Stimulated activated effector memory CD8-positive, alpha-beta T cell treated with anti-CD3 and anti-CD28 coated beads, Interleukin-12 subunit alpha, Interleukin-12 subunit beta, amount 100 ng/mL, for 72 hours (primary cell): ENCODE results near the gene LSM12.

Source experiments
- ATAC-seq: fragments of 150-1000 bp; cut with Tn5 transposase; 2 replicates; pipeline ENCODE4 v1.10.0; 2021
- DNase-seq, 2 donors: peaks; one replicate each; pipeline ENCODE4 v3.0.0; 2021 to 2022; ENCODE audit warnings: low spot score in 2 of 2
- H3K27ac Mint-ChIP-seq: one replicate; pipeline ENCODE4 v1.8.0; 2022; ENCODE audit warnings: mild to moderate bottlenecking, mixed read lengths
- H3K36me3 Mint-ChIP-seq: one replicate; pipeline ENCODE4 v1.8.0; 2022; ENCODE audit warnings: mild to moderate bottlenecking, mixed read lengths
- H3K4me1 Mint-ChIP-seq: one replicate; pipeline ENCODE4 v1.8.0; 2022; ENCODE audit warnings: mixed read lengths
- H3K4me3 Mint-ChIP-seq: one replicate; pipeline ENCODE4 v1.8.0; 2022; ENCODE audit warnings: mild to moderate bottlenecking, mixed read lengths
- H3K9me3 Mint-ChIP-seq: one replicate; pipeline ENCODE4 v1.8.0; 2022; ENCODE audit warnings: mixed read lengths

LSM12 gene

DNA sequence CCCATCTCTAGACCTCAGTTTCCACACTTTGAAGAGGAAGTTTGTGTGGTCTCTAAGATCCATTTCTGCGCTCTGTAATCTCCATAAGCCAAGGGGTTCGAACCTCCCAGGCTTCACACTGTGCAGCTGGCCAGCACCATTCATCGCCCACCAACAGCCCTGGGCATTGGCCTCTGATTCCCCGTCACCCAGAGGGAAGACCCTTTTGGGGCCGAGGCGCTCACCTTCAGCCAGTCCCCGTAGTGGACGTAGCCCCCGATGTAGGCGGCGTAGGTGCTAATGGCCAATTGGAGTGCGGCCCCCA, 52.4 kb downstream of the LSM12 start:
- H3K4me3 Mint-ChIP-seq = peak overlapping the region; percentile 99
- ATAC-seq = no peak
- peaks cover 18% of the 10 kb centered on the region for H3K4me1 Mint-ChIP-seq
- no peaks in the 10 kb centered on the region for H3K9me3 Mint-ChIP-seq
- DNase-seq = no peak
- H3K36me3 Mint-ChIP-seq = peaks cover 37% of the 10 kb centered on the region
- H3K27ac Mint-ChIP-seq = peak overlapping the region; percentile 98

DNA sequence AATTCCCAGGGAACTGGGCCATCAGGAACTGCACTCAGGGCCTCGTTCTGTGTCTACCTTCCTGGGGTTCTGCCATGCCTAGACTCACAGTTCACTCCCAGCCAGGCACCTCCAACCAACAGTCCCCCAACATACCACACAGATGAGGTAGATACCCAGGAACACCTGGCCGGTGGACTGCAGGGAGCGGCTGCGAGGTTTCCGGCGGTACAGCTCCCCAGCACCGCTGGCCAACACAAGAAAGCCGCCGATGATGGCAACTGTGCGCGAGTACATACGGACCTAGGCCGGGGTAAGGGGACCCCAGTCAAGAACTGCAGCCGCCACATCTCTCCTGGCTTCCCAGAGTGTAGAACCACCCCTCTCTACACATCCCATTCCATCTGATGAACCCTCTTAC, 53.6 kb downstream of the LSM12 start:
- Mint-ChIP-seq H3K27ac (no peak overlapping the region), H3K9me3 (no peaks in the 10 kb centered on the region), H3K36me3 (peaks cover 41% of the 10 kb centered on the region), H3K4me3 (peak overlapping the region; percentile 99), H3K4me1 (peaks cover 25% of the 10 kb centered on the region)
- DNase-seq = no peak
- ATAC-seq = no peak

DNA sequence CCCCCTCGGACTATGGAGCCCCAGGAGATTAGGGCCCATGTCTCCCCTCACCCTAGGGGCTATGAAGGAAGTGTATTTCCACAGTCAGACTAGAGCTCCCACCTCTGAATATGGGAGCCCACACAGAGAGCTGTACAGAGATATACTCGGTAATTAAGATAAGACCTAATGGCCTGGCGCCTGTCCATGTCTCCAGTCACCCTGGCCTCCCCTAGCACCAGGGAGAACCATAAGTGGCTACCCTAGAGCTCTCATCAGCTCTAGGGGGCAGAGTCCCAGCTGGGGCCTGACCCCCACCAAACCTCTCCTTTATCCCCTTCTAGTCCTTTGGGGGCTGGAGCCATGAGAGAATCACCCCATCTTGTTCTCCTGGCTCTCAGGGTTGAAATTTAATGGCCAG, 54.1 kb downstream of the LSM12 start:
- ATAC-seq (no peak), DNase-seq (no peak)
- no peak overlapping the region for H3K4me3 Mint-ChIP-seq
- H3K4me1 Mint-ChIP-seq = peaks cover 28% of the 10 kb centered on the region
- peaks cover 45% of the 10 kb centered on the region for H3K36me3 Mint-ChIP-seq
- no peak overlapping the region for H3K27ac Mint-ChIP-seq
- H3K9me3 Mint-ChIP-seq = no peaks in the 10 kb centered on the region

DNA sequence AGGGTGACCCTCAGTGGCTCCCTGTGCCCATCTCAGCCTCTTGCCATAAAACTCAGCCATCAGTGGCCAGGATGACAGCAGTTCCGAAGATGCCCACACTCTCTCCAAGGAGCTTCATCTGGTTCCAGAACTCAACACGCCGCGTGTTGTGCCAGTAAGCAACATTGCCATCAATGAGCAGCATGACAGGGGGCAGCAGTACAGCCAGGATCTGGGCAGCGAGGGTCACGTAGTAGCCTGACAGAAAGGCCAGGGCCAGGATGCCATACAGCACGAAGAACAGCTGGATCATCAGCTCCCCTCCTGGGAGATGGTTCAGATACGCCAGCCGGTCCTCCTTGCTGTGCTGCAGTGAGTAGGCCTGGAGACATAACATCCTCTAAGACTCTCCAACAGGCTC, 54.6 kb downstream of the LSM12 start:
- peaks cover 28% of the 10 kb centered on the region for H3K4me1 Mint-ChIP-seq
- H3K4me3 Mint-ChIP-seq = no peak overlapping the region
- peaks cover 48% of the 10 kb centered on the region for H3K36me3 Mint-ChIP-seq
- ATAC-seq = no peak
- H3K27ac Mint-ChIP-seq = no peak overlapping the region
- H3K9me3 Mint-ChIP-seq = no peaks in the 10 kb centered on the region
- no peak for DNase-seq

DNA sequence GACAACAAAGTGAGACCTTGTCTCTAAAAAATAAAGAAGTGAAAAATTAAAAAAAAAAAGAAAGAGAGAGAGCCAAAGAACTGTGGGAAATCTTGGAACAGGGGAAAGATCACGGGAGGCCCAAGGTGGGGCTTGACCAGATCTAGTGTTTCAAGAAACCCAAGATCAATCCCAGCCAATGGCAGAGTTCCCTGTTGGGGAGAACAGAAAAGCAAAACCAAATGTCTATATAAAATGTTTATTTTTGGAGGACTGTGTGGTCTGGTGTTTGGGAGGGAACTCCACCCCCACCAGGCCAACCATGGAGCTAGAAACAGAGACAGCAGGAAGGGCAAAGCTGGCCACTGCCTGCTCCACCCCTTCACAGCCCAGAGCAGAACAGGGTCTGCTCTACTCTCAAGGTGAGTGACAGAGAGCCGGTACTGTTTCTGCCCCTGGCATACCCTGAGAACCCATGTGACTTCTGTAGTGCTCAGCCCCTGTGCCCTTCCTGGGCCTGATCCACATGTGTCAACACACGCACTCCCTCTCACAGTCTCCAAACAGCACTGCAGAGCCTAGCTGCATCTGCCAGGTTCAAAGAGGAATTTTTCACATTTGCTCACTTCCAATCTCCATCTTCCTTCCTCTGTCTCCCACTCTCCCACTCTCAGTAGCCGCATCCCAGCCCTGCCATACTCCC, 55.4 kb downstream of the LSM12 start:
- ATAC-seq (no peak), DNase-seq (no peak)
- Mint-ChIP-seq H3K4me1 (peaks cover 32% of the 10 kb centered on the region), H3K27ac (no peak overlapping the region), H3K36me3 (peaks cover 54% of the 10 kb centered on the region), H3K9me3 (no peaks in the 10 kb centered on the region), H3K4me3 (no peak overlapping the region)

DNA sequence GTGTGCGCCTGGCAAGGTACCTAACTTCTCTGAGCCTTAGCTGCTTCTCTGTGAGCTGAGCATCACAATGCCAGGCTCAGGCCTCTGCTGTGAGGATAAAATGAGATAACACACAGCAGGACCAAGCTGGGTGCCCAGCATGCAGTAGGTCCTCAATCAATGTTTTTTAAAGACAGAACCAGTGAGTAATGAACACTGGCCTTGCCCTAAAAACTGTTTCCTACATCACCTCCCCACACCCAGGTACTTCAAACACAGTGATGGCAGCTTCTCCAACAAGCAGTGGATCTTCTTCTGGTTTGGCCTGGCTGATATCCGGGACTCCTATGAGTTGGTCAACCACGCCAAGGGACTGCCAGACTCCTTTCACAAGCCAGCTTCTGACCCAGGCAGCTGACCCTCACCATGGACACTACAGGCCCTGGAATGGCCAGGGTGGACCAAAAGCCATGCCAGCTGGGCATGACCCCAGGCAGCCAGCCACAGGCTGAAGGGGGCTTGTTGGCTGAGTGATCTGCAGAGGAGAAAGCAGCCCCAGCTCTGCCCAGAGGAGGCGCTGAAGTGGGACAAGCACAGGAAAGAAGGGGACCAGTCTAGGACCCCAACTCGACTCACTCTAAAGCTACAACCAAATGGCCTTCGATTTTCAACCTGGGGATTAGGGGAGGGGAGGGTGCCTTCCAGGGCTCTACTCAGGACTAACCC, 58.1 kb downstream of the LSM12 start:
- peaks cover 19% of the 10 kb centered on the region for H3K4me1 Mint-ChIP-seq
- peaks cover 46% of the 10 kb centered on the region for H3K36me3 Mint-ChIP-seq
- H3K9me3 Mint-ChIP-seq = no peaks in the 10 kb centered on the region
- H3K4me3 Mint-ChIP-seq = peak overlapping the region; percentile 85
- DNase-seq (no peak), ATAC-seq (no peak)
- H3K27ac Mint-ChIP-seq = peak overlapping the region; percentile 74

DNA sequence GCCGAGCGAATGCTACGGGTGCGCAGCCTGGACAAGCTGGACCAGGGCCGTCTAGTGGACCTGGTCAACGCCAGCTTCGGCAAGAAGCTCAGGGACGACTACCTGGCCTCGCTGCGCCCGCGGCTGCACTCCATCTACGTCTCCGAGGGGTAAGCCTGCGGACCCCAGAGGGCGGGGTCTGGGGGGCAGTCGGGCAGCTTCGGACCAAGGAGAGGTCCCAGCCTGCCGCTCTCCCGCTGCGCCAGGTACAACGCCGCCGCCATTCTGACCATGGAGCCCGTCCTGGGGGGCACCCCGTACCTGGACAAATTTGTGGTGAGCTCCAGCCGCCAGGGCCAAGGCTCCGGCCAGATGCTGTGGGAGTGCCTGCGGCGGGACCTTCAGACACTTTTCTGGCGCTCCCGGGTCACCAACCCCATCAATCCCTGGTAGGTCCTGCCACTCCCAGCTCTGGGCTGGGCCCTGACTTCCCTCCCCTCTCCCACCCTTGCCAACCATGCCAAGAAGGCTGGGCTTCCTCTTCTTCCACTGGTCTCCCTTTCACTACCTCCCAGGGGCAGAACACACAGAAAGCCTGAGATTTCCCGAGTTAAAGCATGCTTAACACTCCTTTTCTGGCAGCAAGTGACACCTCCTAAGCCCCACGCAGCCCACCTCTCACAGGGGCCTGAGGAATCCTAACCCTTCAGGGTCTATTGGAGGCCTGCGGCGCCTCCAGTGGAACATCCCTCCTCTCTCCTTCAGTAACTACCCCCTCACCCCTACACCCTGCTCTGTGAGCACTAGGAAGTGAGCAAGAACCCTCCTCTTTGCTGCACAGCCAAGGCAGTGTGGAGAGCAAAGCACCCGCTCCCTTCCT, 58.9 kb downstream of the LSM12 start:
- Mint-ChIP-seq H3K4me3 (peak overlapping the region; percentile 85), H3K4me1 (peaks cover 17% of the 10 kb centered on the region), H3K27ac (peak overlapping the region; percentile 82), H3K36me3 (peaks cover 41% of the 10 kb centered on the region), H3K9me3 (no peaks in the 10 kb centered on the region)
- no peak for ATAC-seq
- DNase-seq = no peak

DNA sequence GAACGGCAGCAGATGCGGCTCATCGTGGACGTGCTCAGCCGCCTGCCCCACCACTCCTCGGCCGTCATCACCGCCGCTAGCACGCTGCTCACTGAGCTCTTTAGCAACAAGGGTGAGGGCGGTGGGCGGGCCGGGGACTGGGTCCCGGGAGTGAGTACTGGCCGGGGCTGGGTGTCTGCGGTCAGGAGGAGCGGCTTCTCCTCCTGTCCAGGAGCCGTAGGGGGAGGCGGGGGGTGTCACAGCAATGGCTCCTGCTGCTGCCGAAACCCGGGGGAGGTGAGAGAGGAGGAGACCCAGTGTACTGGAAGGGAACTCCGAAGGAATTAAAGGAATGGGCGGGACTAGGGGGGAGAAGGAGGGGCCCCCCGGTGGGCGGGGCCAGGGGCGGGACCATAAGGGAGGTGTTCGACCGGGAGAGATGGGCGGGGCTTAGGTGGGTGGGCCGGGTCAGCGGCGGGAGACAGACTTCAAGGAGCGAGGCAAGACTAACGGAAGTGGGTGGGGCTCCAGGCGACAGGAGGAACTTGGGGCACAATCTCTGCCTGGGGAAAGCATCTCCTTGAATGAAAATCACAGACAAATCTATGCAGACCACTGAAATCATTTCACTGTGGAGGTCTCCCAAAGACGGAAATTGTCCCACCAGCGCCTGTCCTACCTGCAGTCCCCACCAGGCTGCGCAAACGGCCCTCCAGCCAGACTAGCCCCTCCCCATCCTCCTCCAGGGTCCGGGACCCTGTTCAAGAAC, 59.7 kb downstream of the LSM12 start:
- Mint-ChIP-seq H3K27ac (peak overlapping the region; percentile 82), H3K9me3 (no peaks in the 10 kb centered on the region), H3K4me1 (peaks cover 23% of the 10 kb centered on the region), H3K36me3 (peaks cover 42% of the 10 kb centered on the region), H3K4me3 (peak overlapping the region; percentile 85)
- DNase-seq (peak; percentile 92), ATAC-seq (peak; percentile 89)

DNA sequence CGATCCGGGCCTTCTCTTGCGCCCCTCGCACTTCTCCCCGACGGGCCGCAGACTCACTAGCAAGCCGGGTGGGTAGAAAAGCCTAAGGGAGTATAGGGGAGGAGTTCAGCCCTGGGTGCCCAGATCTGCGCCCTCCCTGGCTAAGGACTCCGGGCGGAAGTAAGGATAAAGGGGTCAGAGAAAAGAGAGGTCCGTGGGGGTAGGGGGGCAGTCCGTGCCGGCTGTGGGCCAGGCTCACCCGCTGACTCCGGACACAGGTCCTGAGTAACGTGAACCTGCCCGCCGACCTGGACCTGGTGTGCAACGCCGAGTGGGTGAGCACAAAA, 60.2 kb downstream of the LSM12 start:
- peak overlapping the region; percentile 85 for H3K4me3 Mint-ChIP-seq
- peak; percentile 5 for ATAC-seq

DNA sequence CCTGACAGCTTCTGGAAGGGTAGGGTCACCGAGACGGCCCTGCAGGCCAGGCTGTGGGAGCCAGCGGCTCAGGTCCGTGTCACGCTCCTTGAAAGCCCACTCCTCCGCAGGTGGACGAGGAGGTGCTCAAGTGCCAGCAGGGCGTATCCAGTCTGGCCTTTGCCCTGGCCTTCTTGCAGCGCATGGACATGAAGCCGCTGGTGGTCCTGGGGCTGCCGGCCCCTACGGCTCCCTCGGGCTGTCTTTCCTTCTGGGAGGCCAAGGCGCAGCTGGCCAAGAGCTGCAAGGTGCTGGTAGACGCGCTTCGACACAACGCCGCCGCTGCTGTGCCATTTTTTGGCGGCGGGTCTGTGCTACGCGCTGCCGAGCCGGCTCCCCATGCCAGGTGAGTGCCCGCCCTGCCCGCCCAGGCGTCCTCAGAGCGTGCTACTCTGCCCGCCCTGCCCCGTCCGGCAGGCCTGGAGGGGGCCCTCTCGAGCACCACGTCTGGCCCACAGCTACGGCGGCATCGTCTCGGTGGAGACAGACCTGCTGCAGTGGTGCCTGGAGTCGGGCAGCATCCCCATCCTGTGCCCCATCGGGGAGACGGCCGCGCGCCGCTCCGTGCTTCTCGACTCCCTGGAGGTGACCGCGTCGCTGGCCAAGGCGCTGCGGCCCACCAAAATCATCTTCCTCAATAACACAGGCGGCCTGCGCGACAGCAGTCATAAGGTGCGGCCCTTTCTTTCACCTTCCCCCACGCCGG, 60.8 kb downstream of the LSM12 start:
- peak; percentile 26 to 72 for DNase-seq

More for the DNA sequence above, 60.2 kb downstream of the LSM12 start:
- H3K4me1 Mint-ChIP-seq = peaks cover 27% of the 10 kb centered on the region
- no peak for DNase-seq
- peak overlapping the region; percentile 82 for H3K27ac Mint-ChIP-seq
- no peaks in the 10 kb centered on the region for H3K9me3 Mint-ChIP-seq
- peaks cover 40% of the 10 kb centered on the region for H3K36me3 Mint-ChIP-seq

DNA sequence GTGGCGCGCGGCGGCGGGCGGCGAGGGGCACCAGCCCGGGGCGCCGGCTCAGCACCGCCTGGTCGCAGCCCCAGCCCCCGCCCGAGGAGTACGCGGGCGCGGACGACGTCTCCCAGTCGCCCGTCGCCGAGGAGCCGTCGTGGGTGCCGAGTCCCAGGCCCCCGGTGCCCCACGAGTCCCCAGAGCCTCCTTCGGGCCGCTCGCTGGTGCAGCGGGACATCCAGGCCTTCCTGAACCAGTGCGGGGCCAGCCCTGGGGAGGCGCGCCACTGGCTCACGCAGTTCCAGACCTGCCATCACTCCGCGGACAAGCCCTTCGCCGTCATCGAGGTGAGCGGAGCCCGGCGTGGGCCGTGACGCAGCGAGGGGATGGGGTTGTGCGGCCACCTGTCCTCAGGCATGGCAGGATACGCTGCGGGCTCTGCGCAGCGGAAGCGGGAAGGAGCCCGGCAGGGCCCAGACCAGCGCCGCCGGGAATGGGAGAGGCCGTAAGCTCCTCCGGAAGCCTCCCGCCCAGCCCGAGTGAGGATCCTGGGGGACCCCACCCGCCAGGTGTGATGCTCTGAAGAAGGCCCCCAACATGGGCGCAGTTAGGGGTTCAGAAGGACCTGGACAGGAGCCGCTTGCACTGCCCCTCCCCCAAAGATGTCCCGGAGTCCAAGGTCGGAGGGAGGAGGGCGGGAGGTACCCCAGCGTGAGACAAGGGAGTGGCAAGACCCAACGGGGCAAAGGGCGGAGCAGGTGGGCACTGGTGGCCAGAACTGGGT, 61.5 kb downstream of the LSM12 start:
- H3K4me1 Mint-ChIP-seq = peaks cover 27% of the 10 kb centered on the region
- H3K36me3 Mint-ChIP-seq = peaks cover 30% of the 10 kb centered on the region
- ATAC-seq = no peak
- H3K27ac Mint-ChIP-seq = no peak overlapping the region
- no peaks in the 10 kb centered on the region for H3K9me3 Mint-ChIP-seq
- H3K4me3 Mint-ChIP-seq = peak overlapping the region; percentile 85
- peak; percentile 18 to 59 for DNase-seq

More for the DNA sequence above, 60.8 kb downstream of the LSM12 start:
- no peaks in the 10 kb centered on the region for H3K9me3 Mint-ChIP-seq
- H3K27ac Mint-ChIP-seq = peak overlapping the region; percentile 82
- peak overlapping the region; percentile 85 for H3K4me3 Mint-ChIP-seq
- H3K4me1 Mint-ChIP-seq = peaks cover 27% of the 10 kb centered on the region
- ATAC-seq = peak; percentile 52
- H3K36me3 Mint-ChIP-seq = peaks cover 36% of the 10 kb centered on the region

DNA sequence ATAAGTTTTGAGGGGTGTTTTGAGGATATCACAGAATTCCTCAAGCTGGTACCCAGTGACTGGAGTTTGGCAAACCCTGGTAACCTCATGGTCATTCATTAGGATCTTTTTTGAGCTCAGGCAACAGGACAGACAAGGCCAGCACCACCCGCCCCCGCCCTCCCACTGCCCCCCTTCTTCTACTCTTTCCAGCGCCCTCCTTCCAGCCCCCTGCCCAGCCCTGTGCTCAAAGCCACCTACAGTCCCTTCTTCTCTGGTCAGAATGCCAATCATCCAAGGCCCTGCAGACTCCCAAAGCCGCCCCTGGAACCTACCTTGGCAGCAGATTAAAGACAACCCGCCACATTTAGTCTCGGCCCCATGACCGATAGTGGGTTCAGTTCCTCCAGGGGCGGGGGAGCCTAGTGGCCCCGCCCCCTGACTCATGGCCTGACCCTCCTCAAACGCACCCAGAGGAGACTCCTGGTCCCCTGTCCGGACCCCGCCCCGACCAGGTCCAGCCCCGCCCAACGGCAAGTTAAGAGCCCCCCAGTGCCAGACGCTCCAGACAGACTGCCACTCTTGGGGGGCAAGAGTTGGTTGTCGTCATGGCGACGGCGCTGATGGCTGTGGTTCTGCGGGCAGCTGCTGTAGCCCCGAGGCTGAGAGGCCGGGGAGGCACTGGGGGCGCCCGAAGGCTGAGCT, 62.3 kb downstream of the LSM12 start, which contains the start of gene NAGS:
NAGS (plus strand) TSS at position 546 of the 684 bp plus-strand sequence; CDS start at position 588, 42 bp downstream.
- Mint-ChIP-seq H3K36me3 (peaks cover 25% of the 10 kb centered on the region), H3K27ac (no peak within 1 kb of the TSS), H3K4me1 (peaks cover 27% of the 10 kb centered on the region), H3K4me3 (peak within 1 kb of the TSS; percentile 85), H3K9me3 (no peaks in the 10 kb centered on the region)
- ATAC-seq = no peak
- DNase-seq = no peak

DNA sequence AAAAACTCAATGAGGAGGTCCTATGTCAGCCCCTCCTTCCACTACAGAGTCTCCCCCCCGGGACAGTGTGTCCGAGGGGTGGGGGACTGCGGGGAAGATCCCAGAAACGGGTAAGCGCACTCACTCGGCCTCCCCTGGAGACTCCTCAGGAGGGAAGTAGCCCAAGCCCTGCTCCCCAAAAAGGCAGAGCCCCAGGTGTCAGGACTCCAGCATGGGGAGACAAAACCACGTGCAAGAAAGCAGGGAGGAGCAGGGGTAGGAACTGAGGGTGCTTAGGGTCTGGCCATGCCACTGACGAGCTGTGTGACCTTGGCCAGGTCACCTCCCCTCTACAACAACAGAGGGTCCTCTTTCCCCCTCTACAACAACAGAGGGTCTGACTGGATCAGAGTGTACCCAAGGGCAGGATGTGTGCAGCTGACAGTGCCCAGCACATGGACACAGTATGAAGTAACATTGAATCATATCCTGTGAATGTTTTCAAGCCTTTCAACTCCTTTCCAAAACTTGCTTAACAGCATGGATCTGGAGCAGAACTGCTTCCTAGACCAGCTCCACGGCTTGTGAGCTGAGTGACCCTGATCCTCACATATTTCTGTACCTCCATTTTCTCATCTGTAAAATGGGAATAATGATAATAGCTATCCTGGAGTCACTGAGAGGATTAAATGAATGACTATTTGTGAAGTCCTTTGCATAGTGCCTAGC, 64.2 kb downstream of the LSM12 start:
- DNase-seq (no peak), ATAC-seq (no peak)
- H3K27ac Mint-ChIP-seq = peak overlapping the region; percentile 48
- H3K4me1 Mint-ChIP-seq = peaks cover 17% of the 10 kb centered on the region
- no peaks in the 10 kb centered on the region for H3K9me3 Mint-ChIP-seq
- H3K36me3 Mint-ChIP-seq = peaks cover 15% of the 10 kb centered on the region
- H3K4me3 Mint-ChIP-seq = no peak overlapping the region
